Peyer's patch (tissue), 4 donors: ENCODE data around the gene FAS.

Source experiments
- CTCF ChIP-seq, 6 experiments: fragments of 450-650 bp in 4 of 6; fragments of 200-600 bp in 2 of 6; sonication (generic) in 1 of 6; IDR thresholded peaks; one replicate each; pipeline ENCODE4 v1.5.1; 2017 to 2019; ENCODE audit warnings: antibody characterized with exemption in 6 of 6, mild to moderate bottlenecking in 3 of 6, moderate library complexity in 1 of 6
- POLR2A ChIP-seq, 2 donors: fragments of 450-650 bp; IDR thresholded peaks; one replicate each; pipeline ENCODE4 v1.5.1; 2017; ENCODE audit warnings: antibody characterized with exemption in 2 of 2, mild to moderate bottlenecking in 2 of 2, moderate library complexity in 2 of 2

GRCh38 chr10:89062861-89063260 lies 72.3 kb downstream of the FAS start:
- TF ChIP-seq CTCF (IDR thresholded peaks at IDR 0.05): no peak
- TF ChIP-seq POLR2A (IDR thresholded peaks at IDR 0.05): no peak
